Sigmoid colon (tissue), 7 donors: ENCODE measurements around the gene DLX3. TPM values are rescaled to one million over a fixed set of nuclear protein-coding genes. Genes with fewer than 3 reads are reported as not detected.

Source experiments
- DNase-seq: peaks from one replicate; pipeline ENCODE4 v3.0.0-alpha.2; 2019
- H3K27ac ChIP-seq, 4 donors: fragments of 200-600 bp; sonication (generic); one replicate each; pipeline ENCODE4 v1.5.1; 2016 to 2019; ENCODE audit warnings: mild to moderate bottlenecking in 1 of 4
- H3K27me3 ChIP-seq, 3 donors: fragments of 200-600 bp; sonication (generic); one replicate each; pipeline ENCODE4 v1.5.1; 2019; ENCODE audit warnings: mild to moderate bottlenecking in 1 of 3
- H3K36me3 ChIP-seq, 4 donors: fragments of 200-600 bp; sonication (generic); one replicate each; pipeline ENCODE4 v1.5.1; 2016 to 2019
- H3K4me1 ChIP-seq, 4 donors: fragments of 200-600 bp; sonication (generic); one replicate each; pipeline ENCODE4 v1.5.1; 2017 to 2019
- H3K4me3 ChIP-seq, 4 donors: fragments of 200-600 bp; sonication (generic); one replicate each; pipeline ENCODE4 v1.5.1; 2017 to 2019; ENCODE audit warnings: mild to moderate bottlenecking in 2 of 4, moderate library complexity in 1 of 4
- H3K9me3 ChIP-seq, 4 donors: fragments of 200-600 bp in 3 of 4; sonication (generic) in 3 of 4; one replicate each; pipeline versions ENCODE4 v1.5.1 to v1.6.1; 2013 to 2019
- EP300 ChIP-seq, 4 donors: sonication (generic); formaldehyde crosslinking; IDR thresholded peaks; one replicate each; pipeline ENCODE4 v1.6.1; 2017; ENCODE audit warnings: antibody characterized with exemption in 4 of 4
- POLR2A ChIP-seq, 2 donors: fragments of 450-650 bp; IDR thresholded peaks; one replicate each; pipeline ENCODE4 v1.6.1; 2016; ENCODE audit warnings: antibody characterized with exemption in 2 of 2, mild to moderate bottlenecking in 2 of 2, moderate library complexity in 2 of 2
- POLR2AphosphoS5 ChIP-seq, 4 donors: sonication (generic); formaldehyde crosslinking; IDR thresholded peaks; one replicate each; pipeline ENCODE4 v1.6.1; 2017; ENCODE audit warnings: antibody characterized with exemption in 4 of 4
- WGBS, 2 donors: extraction: QIAGEN DNeasy Blood & Tissue Kit; methylation state at CpG; one replicate each; pipeline ENCODE4 v1.1.7; 2013; 5-methylcytosine and 5-hydroxymethylcytosine counted together
- intact Hi-C: fragments of 100-400 bp; cut with DNase I; formaldehyde crosslinking; loops from one replicate; pipeline ENCODE4 v1.15.1; 2023
- polyA plus RNA-seq, 3 donors: library from polyadenylated mRNA; stranded (reverse); fragments of 200-250 nt; gene quantifications; one replicate each; pipeline ENCODE4 v1.2.3, GENCODE V29; 2013
- total RNA-seq, 4 donors: library from RNA; depleted of rRNA; stranded (reverse); fragments of >200 nt; gene quantifications; one replicate each; pipeline ENCODE4 v1.1.0, GENCODE V29; 2016
- TF ChIP-seq, protein P1 (sequence below), 4 experiments: fragments of 450-650 bp in 3 of 4; fragments of 200-600 bp in 1 of 4; IDR thresholded peaks; one replicate each; pipeline ENCODE4 v1.5.1; 2016 to 2019; ENCODE audit warnings: antibody characterized with exemption in 4 of 4, mild to moderate bottlenecking in 3 of 4, moderate library complexity in 2 of 4
- donor health status: healthy with polysubstance abuse.
- donor health status: Bipolar disorder and iron deficiency.
- donor health status: healthy.

The DLX3 gene
- total and polyA plus RNA-seq, 7 donors, result 0.07 to 0.27 TPM; not detected in 5

- 8 to 24% methylated on average over 52 of the region's 52 CpGs for WGBS, 2 donors
- H3K27ac ChIP-seq, result no peak overlapping the region
- no peak overlapping the region for H3K4me3 ChIP-seq
- H3K4me1 ChIP-seq, result peaks cover 0 to 29% (median 19%) of the 10 kb centered on the region in 4 donors
- intact Hi-C loops, result no loop called here
- H3K27me3 ChIP-seq, result peaks cover 53 to 80% (median 69%) of the 10 kb centered on the region in 3 donors
- H3K9me3 ChIP-seq, result no peaks in the 10 kb centered on the region
- no peak for DNase-seq
- H3K36me3 ChIP-seq, result no peaks in the 10 kb centered on the region
- TF ChIP-seq POLR2A (IDR thresholded peaks at IDR 0.05) (no peak), EP300 (IDR thresholded peaks at IDR 0.05) (no peak), POLR2AphosphoS5 (IDR thresholded peaks at IDR 0.05) (peak in 3 of 4 donors; percentile 10 to 59 (median 27))
Measured at GRCh38 chr17:49963626-49964302, 31.3 kb downstream of the DLX3 start.

DNA sequence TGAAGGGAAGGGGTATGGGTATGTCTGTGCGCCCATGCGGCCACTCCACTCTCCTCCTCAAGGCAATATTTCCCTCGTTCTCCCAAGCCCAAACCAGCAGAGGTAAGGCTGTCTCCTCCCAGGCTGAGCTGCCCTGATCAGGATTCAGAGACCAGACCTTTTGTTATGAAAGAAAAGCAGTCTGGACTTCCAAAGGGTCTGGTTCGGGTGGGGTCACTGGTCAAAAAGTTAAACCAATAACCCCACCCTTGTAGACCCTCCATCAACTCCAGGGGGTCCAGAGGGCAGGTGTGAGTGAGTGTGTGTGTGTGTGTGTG is 31.8 kb downstream of the DLX3 start:
- H3K9me3 ChIP-seq, result no peaks in the 10 kb centered on the region
- no peak overlapping the region for H3K27ac ChIP-seq
- H3K4me1 ChIP-seq, result peaks cover 0 to 24% (median 14%) of the 10 kb centered on the region in 4 donors
- WGBS, 2 donors, result 28 to 39% methylated on average over 4 of the region's 4 CpGs
- TF ChIP-seq EP300 (IDR thresholded peaks at IDR 0.05) (no peak), POLR2A (IDR thresholded peaks at IDR 0.05) (no peak), POLR2AphosphoS5 (IDR thresholded peaks at IDR 0.05) (no peak)
- TF ChIP-seq, protein P1, sequence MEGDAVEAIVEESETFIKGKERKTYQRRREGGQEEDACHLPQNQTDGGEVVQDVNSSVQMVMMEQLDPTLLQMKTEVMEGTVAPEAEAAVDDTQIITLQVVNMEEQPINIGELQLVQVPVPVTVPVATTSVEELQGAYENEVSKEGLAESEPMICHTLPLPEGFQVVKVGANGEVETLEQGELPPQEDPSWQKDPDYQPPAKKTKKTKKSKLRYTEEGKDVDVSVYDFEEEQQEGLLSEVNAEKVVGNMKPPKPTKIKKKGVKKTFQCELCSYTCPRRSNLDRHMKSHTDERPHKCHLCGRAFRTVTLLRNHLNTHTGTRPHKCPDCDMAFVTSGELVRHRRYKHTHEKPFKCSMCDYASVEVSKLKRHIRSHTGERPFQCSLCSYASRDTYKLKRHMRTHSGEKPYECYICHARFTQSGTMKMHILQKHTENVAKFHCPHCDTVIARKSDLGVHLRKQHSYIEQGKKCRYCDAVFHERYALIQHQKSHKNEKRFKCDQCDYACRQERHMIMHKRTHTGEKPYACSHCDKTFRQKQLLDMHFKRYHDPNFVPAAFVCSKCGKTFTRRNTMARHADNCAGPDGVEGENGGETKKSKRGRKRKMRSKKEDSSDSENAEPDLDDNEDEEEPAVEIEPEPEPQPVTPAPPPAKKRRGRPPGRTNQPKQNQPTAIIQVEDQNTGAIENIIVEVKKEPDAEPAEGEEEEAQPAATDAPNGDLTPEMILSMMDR (IDR thresholded peaks at IDR 0.05), result no peak
- no peaks in the 10 kb centered on the region for H3K36me3 ChIP-seq
- peaks cover 48 to 75% (median 64%) of the 10 kb centered on the region in 3 donors for H3K27me3 ChIP-seq
- no peak for DNase-seq
- H3K4me3 ChIP-seq, result no peak overlapping the region
- intact Hi-C loops, result no loop called here

DNA sequence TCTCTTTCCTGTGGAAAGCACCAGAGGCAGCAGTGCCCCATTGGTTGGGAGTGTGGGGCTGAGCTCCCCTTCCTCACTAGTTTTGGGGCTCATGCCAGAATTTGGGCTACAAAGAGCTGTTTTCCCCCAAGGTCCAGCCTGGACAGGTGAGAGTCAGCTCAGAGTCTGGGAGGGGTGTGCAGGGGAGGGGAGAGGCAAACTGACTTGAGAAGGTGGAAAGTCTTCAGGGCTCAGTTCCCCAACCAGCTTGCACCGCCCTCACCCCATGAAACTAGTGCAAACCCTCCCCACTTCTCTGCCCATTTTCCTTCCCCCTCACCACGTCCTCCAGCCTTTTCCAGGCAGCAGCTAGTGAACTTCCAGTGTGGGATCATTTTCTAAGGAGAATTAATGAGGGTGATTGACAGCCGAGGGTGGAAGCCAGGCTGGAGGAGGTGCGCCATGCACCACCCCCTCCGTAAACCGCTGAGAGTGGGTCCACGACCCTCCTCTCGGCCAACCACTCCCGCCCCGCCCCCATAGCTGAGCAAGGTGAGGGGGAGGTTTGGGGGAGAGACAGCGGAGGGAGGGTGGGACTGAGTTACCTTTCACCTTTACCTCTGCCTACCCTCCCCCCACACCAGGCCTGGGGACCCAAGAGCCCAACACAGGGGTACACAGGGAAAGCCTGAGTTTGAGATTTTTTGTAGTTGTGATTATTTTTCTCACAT is 32.3 kb downstream of the DLX3 start:
- Histone ChIP-seq H3K4me3 (no peak overlapping the region), H3K27ac (no peak overlapping the region), H3K4me1 (peaks cover 0 to 23% (median 13%) of the 10 kb centered on the region in 4 donors), H3K9me3 (no peaks in the 10 kb centered on the region), H3K27me3 (peaks cover 43 to 70% (median 59%) of the 10 kb centered on the region in 3 donors), H3K36me3 (no peaks in the 10 kb centered on the region)
- DNase-seq, result no peak
- TF ChIP-seq, protein P1 (IDR thresholded peaks at IDR 0.05), result no peak
- TF ChIP-seq EP300 (IDR thresholded peaks at IDR 0.05) (no peak), POLR2AphosphoS5 (IDR thresholded peaks at IDR 0.05) (no peak), POLR2A (IDR thresholded peaks at IDR 0.05) (no peak)
- 12 to 20% methylated on average over 11 of the region's 11 CpGs for WGBS, 2 donors
- intact Hi-C loops, result no loop called here

DNA sequence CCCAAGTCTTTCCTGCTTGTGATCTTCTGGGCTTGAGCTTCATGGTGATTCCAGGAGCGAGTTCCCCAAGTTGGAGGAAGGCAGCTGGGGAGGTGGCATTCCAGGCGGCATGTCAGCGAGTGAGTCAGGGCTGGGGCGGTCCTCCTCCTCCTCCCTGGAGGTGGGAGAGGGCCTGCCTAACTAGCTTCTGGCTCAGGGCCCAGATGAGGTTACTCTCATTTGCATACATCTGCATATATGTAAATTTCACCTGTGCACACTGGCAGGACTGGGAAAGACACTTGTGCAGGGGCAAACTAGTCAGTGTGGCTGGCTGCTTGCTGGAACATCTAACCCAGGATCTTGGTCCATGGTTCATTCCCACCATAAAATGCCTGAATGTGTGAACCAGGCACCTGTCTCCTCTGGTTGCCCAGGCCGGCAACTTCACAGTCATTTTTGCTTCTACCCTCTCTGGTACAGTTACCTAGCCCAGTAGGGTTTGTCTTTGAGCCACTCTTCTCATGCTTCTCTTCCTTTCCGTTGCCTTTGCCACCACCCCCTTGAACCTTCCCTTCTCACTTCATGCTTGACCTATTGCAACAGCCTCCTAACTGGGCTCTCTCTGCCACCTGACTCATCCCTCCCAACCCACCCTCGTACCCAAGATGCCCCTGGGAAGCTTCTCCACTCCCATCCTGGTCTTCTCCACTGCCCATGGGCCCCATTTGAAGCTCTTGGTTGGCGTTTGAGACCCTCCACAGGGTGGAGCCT is 35.7 kb downstream of the DLX3 start:
- no peak for DNase-seq
- Histone ChIP-seq H3K27me3 (peaks cover 16 to 36% (median 25%) of the 10 kb centered on the region in 3 donors), H3K27ac (no peak overlapping the region), H3K4me3 (no peak overlapping the region), H3K4me1 (peaks cover 0 to 11% (median 4%) of the 10 kb centered on the region in 4 donors), H3K9me3 (no peaks in the 10 kb centered on the region), H3K36me3 (no peaks in the 10 kb centered on the region)
- TF ChIP-seq POLR2A (IDR thresholded peaks at IDR 0.05) (no peak), EP300 (IDR thresholded peaks at IDR 0.05) (no peak), POLR2AphosphoS5 (IDR thresholded peaks at IDR 0.05) (no peak)
- TF ChIP-seq, protein P1 (IDR thresholded peaks at IDR 0.05), result no peak
- 65 to 76% methylated on average over 8 of the region's 8 CpGs for WGBS, 2 donors
- intact Hi-C loops, result no loop called here

DNA sequence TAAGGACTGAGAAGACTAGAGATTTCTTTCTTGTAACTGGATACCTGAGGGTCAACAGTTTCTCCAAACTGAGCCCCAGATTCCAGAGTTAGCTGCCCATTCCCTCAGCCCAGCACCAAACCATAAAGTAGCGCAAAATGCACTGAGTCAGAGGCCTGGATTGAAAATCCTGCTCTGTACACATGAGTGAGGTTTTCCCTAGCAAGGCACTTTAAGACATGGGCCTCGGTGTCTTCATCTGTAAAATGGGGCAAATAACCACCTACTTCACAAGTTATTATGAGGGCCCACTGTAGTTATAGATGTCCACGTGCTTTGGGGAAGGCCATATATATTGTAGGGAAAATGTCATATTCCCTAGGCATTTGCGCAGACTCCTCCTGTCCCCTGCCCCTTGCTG is 36.3 kb downstream of the DLX3 start:
- TF ChIP-seq POLR2A (IDR thresholded peaks at IDR 0.05) (no peak), POLR2AphosphoS5 (IDR thresholded peaks at IDR 0.05) (no peak), EP300 (IDR thresholded peaks at IDR 0.05) (no peak)
- TF ChIP-seq, protein P1 (IDR thresholded peaks at IDR 0.05), result no peak
- Histone ChIP-seq H3K9me3 (no peaks in the 10 kb centered on the region), H3K27me3 (peaks cover 10 to 29% (median 19%) of the 10 kb centered on the region in 3 donors), H3K4me1 (peaks cover 0 to 4% (median 1%) of the 10 kb centered on the region in 4 donors), H3K36me3 (no peaks in the 10 kb centered on the region), H3K4me3 (no peak overlapping the region), H3K27ac (no peak overlapping the region)
- no peak for DNase-seq
- WGBS, 2 donors, result 87 to 89% methylated on average over 4 of the region's 4 CpGs
- intact Hi-C loops, result no loop called here
